Muscle layer of colon (tissue), 2 donors: ENCODE measurements around the gene LMOD3.
A peak's percentile ranks its signal among the peaks of the same experiment; 100 is the strongest.

Experiments used
- H3K27ac ChIP-seq: one replicate; pipeline ENCODE4 v1.7.0; 2013; ENCODE audit warnings: low read depth, mild to moderate bottlenecking, low read length, moderate library complexity
- H3K27me3 ChIP-seq, 2 donors: one replicate each; pipeline ENCODE4 v1.7.0; 2013; ENCODE audit warnings: low read length in 2 of 2, mild to moderate bottlenecking in 2 of 2; ENCODE audit not compliant: insufficient read depth in 2 of 2, control insufficient read depth in 1 of 2
- H3K36me3 ChIP-seq: one replicate; pipeline ENCODE4 v1.7.0; 2013; ENCODE audit warnings: mild to moderate bottlenecking, low read length; ENCODE audit not compliant: insufficient read depth
- H3K4me1 ChIP-seq: one replicate; pipeline ENCODE4 v1.7.0; 2013; ENCODE audit warnings: mild to moderate bottlenecking, low read length; ENCODE audit not compliant: insufficient read depth
- H3K4me3 ChIP-seq, 2 donors: one replicate each; pipeline ENCODE4 v1.7.0; 2013; ENCODE audit warnings: low read length in 2 of 2, low read depth in 1 of 2, mild to moderate bottlenecking in 1 of 2, moderate library complexity in 1 of 2
- H3K9ac ChIP-seq: one replicate; pipeline ENCODE4 v1.7.0; 2013; ENCODE audit warnings: low read length
- H3K9me3 ChIP-seq: one replicate; pipeline ENCODE4 v1.7.0; 2013; ENCODE audit warnings: mild to moderate bottlenecking, low read length
- donor health status: abdominal sarcoma.
- donor health status: Adenocarcinoma of cecum.

The LMOD3 gene

DNA sequence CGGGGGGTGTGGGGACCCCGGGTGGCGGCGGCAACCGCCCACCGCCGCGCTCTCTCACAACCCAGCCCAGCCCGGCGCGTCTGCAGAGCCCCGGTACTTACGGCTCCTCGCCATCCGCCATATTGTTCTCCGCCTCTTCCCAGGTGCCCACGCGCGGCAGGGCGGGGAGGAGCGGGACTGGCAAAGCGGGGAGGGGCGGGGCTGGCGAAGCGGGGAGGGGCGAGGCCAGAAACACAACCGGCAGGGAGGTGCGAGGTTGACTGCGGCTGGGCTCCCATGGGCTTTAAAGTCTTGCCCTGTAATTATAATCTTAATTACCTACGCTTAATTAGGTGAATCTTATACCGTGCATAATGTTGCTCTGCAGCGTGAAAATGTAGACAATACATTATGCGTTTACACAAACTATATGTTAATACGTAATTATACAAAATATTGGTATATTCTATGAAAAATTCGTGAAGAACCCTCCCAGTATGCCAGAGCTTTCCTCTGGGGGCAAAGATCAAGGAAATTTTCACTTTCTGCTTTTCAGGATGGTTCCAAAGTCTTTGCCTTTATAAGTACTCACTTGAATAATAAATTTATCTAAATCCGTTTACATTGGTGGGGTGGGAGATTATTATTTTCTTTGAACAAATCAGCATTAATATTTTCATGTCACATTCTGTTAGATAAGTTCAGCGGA lies 42.0 kb downstream of the LMOD3 start, which contains the start of gene UBA3:
TSS of gene UBA3 (minus strand) at position 133 of the 688 bp plus-strand sequence. CDS start at position 121, 12 bp downstream.
- peaks cover 32% of the 10 kb centered on the region for H3K4me1 ChIP-seq
- H3K27ac ChIP-seq: peak within 1 kb of the TSS; percentile 74
- H3K27me3 ChIP-seq: no peaks in the 10 kb centered on the region
- no peaks in the 10 kb centered on the region for H3K36me3 ChIP-seq
- H3K4me3 ChIP-seq: peak within 1 kb of the TSS; percentile 49 to 71
- peak within 1 kb of the TSS; percentile 31 for H3K9ac ChIP-seq
- no peaks in the 10 kb centered on the region for H3K9me3 ChIP-seq

DNA sequence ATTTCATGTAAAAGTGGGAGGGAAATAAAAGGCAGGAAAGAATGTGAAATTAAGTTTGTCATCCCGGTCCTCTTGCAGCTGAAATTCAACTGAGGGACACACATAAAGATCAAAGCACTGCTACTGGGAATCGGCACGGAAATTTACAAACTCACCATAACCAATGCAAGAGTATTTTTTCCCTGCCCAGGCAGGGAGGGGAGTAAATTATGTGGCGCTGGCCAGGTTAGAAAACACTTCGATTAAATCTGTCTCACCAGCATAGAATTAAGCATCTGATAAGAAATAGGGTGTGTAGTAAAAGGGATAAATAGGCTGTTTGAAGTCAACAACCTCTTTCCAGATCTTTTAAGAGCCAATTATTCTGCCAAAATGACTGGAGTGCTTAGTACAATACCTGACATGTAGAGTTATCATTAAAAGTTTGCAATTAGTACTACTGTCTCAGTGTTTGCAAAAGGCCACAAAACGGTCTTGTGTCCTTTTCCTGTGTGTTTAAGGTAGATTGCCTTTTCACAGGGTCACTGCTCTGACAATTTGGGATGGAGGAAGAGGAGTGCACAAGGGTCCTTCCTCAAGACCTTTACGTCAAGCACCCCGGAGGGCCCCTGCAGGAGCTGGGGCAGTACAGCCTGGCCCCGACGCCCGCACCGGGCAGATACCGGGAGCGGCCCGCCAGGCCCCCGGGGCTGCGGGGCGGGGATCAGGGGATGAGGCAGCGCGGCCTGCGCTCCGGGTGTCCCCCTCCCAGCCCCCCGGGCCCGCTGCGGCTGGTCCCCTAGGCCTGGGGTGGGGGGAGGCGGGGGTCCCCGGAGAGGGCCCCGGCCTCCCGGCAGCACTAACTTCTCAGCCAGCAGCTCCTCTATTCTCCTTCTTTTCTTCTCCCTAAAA lies 42.9 kb downstream of the LMOD3 start:
- H3K27ac ChIP-seq: peak overlapping the region; percentile 74
- H3K4me1 ChIP-seq: peaks cover 30% of the 10 kb centered on the region

DNA sequence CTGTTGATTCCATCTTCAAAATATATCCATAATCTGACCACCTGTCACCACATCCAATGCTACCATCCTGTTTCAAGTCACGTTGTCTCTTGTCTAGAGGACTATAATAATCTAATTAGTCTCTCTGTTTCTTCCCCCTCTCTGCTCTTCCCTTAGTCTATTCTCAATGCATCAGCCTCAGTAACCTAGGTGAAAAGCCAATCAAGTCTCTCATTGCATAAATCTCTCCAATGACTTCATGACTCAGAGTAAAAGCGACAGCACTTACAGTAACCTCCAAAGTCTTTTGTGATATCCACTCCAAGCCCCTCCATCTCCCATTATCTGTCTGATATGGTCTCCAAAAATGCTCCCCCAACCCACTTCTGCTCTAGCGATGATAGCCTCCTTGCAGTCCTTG lies 49.5 kb downstream of the LMOD3 start:
- Histone ChIP-seq H3K4me3 (no peak overlapping the region), H3K9me3 (no peaks in the 10 kb centered on the region), H3K4me1 (no peaks in the 10 kb centered on the region), H3K36me3 (peaks cover 8% of the 10 kb centered on the region), H3K27ac (no peak overlapping the region), H3K9ac (no peak overlapping the region), H3K27me3 (no peaks in the 10 kb centered on the region)

More for the DNA sequence above, 42.9 kb downstream of the LMOD3 start:
- Histone ChIP-seq H3K27me3 (no peaks in the 10 kb centered on the region), H3K9ac (peak overlapping the region; percentile 31), H3K4me3 (peak overlapping the region; percentile 49 to 71), H3K36me3 (no peaks in the 10 kb centered on the region), H3K9me3 (no peaks in the 10 kb centered on the region)

DNA sequence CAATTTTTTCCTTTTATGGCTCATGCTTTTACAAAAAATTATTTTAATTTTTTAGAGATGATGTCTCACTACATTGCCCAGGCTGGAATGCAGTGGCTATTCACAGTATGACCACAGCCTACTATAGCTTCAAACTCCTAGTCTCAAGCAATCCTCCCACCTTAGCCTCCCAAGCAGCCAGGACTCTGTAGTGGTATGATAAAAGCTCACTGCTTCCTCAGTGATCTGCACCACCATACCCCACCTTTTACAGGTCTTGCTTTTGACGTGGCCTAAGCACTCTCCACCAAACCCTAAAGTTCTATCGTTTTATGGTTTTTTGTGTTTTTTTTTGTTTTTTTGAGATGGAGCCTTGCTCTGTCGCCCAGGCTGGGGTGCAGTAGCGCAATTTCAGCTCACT lies 56.3 kb downstream of the LMOD3 start:
- H3K27ac ChIP-seq: no peak overlapping the region
- H3K36me3 ChIP-seq: peaks cover 20% of the 10 kb centered on the region
- no peaks in the 10 kb centered on the region for H3K4me1 ChIP-seq

DNA sequence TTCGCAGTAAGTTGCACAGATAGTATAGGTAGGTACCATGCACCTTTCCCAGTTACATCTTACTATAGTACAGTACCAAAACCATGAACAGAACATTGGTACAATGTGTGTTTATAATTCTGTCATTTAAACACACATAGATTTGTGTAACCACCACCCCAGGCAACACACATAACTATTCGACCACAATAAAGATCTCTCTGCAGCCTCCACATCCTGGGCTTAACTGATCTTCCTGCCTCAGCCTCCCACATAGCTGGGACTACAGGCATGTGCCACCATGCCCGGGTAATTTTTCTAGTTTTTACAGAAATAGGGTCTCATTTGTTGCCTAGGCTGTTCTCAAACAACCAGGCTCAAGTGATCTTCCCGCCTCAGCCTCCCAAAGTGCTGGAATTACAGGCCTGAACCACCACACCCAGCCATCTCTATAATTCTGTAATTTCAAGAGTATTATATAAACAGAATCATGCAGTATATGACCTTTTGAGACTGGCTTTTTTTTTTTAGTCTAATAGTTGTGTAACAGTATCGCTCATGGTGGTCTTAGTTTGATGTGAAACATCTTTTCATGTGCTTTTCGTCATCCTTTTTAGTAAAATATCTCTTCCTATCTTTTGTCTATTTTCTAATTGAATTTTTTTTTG lies 57.0 kb downstream of the LMOD3 start:
- Histone ChIP-seq H3K27me3 (no peaks in the 10 kb centered on the region), H3K36me3 (peaks cover 23% of the 10 kb centered on the region), H3K9me3 (no peaks in the 10 kb centered on the region), H3K9ac (no peak overlapping the region), H3K4me1 (no peaks in the 10 kb centered on the region), H3K27ac (no peak overlapping the region), H3K4me3 (no peak overlapping the region)

More for the DNA sequence above, 56.3 kb downstream of the LMOD3 start:
- H3K4me3 ChIP-seq: no peak overlapping the region
- no peaks in the 10 kb centered on the region for H3K27me3 ChIP-seq
- H3K9ac ChIP-seq: no peak overlapping the region
- H3K9me3 ChIP-seq: no peaks in the 10 kb centered on the region

DNA sequence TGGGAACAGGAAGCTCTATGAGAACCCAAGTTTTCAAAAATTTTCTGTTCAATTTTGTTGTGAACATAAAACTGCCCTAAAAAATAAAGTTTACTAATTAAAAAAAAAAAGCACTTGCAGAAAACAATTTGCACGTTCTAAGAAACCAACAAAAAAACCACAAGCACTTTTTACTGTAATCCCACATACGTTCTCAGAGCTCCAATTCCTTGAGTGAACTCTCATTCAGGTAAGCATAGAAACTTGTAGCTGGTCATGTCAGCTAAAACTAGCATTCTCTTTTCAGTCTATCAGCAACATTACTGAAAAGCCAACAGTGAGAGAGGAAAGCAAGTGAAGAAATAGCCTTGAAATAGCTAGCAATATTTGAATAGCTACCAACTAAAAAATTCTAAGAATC lies 58.8 kb downstream of the LMOD3 start:
- Histone ChIP-seq H3K36me3 (peaks cover 34% of the 10 kb centered on the region), H3K9me3 (no peaks in the 10 kb centered on the region), H3K9ac (no peak overlapping the region), H3K4me3 (no peak overlapping the region), H3K27ac (no peak overlapping the region), H3K4me1 (no peaks in the 10 kb centered on the region), H3K27me3 (no peaks in the 10 kb centered on the region)

DNA sequence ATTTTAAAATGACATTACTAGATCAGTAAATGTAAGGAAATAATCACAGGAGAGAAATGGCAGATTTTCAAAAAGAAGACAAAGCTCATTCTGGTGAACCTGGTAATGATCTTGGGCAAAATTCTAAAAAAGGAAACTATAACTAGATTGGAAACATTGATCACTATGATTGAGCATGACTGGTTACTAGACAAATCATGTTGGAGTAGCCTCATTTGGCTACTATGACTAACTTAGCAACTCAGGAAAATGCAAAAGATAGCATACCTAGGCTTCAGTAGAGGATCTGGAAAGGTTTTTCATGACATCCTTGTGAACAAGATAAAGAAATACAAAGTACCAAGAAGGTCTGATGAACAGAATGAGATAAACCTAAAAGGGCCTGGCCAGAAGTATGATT lies 62.7 kb downstream of the LMOD3 start:
- Histone ChIP-seq H3K27me3 (no peaks in the 10 kb centered on the region), H3K27ac (no peak overlapping the region), H3K9me3 (no peaks in the 10 kb centered on the region), H3K9ac (no peak overlapping the region), H3K36me3 (peaks cover 44% of the 10 kb centered on the region), H3K4me3 (no peak overlapping the region), H3K4me1 (no peaks in the 10 kb centered on the region)

DNA sequence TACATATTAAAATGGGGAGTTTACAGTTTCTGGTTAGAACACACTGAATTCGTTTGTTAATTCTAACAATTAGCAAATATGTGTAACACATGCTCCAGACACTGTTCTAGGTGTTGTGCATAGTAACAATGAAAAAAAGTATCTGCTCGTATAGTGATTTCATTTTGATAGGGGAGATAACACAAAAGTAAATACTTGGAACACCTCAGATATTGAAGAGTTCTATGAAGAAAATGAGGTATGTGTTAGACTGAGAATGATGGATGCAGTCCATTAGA lies 63.5 kb downstream of the LMOD3 start:
- H3K27ac ChIP-seq: no peak overlapping the region
- no peaks in the 10 kb centered on the region for H3K9me3 ChIP-seq
- H3K4me3 ChIP-seq: no peak overlapping the region
- H3K9ac ChIP-seq: no peak overlapping the region
- no peaks in the 10 kb centered on the region for H3K27me3 ChIP-seq
- no peaks in the 10 kb centered on the region for H3K4me1 ChIP-seq
- H3K36me3 ChIP-seq: peaks cover 46% of the 10 kb centered on the region

DNA sequence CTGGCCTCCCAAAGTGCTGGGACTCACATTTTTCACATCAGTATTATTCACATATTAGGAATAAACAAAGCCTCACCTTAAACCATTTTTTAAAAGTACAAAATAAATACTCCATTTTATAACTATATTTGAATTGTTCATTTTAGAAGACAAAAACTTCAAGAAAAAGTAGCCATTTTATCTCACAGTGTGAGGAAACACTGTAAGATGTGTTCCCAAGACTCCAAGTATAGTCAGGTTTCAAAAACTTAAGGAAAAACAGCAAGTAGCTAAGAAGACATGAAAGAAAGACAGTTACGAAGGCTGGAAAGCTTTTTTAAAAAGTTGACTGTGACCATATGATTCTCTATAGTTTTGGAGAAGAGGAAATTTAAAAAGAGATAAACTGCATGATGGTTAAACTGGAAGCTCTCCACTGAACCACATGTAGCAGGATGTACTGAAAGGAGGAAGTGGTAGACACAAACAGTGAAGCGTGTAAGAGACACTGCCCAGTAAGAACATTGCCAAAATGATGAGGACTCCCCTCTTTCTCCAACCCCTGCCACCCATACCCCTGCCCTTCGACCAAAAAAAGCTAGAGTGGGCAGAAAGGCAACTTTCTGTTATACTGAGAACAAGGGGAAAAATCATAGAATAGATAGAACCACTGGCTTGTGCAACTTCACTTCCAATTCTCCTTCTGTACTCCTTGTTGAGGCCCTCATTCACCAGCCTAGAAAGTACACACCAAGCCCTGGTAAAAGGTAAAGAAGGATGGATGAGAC lies 64.0 kb downstream of the LMOD3 start:
- H3K27me3 ChIP-seq: no peaks in the 10 kb centered on the region
- no peak overlapping the region for H3K9ac ChIP-seq
- no peak overlapping the region for H3K4me3 ChIP-seq
- no peaks in the 10 kb centered on the region for H3K9me3 ChIP-seq
- H3K36me3 ChIP-seq: peaks cover 46% of the 10 kb centered on the region
- no peaks in the 10 kb centered on the region for H3K4me1 ChIP-seq
- H3K27ac ChIP-seq: no peak overlapping the region
